ENCODE measurements around the gene FAM13B.
"Not testable (repeated sequence)": the region's sequence is repeated elsewhere in the genome, so short reads cannot be mapped to it uniquely, and the experiment has no call there.

The FAM13B gene

GRCh38 chr5:137975208-137975607 lies 57.7 kb downstream of the FAM13B start:
- WGBS (ENCODE audit: insufficient coverage, insufficient read length): 100% methylated on average over 2 of the region's 3 CpGs
- Histone ChIP-seq H3K27me3 (ENCODE audit: control insufficient read depth, insufficient read depth, low read length) (no peaks in the 10 kb centered on the region), H3K4me3 (ENCODE audit: low read length) (no peak overlapping the region), H3K36me3 (ENCODE audit: control insufficient read depth, insufficient read depth, low read length) (no peaks in the 10 kb centered on the region; the same call in 1 of the 2 replicates), H3K27ac (ENCODE audit: low read length) (no peak overlapping the region), H3K9me3 (ENCODE audit: control insufficient read depth, insufficient read depth, low read length) (no peaks in the 10 kb centered on the region), H3K4me1 (ENCODE audit: control insufficient read depth, insufficient read depth, low read length) (no peaks in the 10 kb centered on the region)
- no peak for DNase-seq (ENCODE audit: low read depth, low spot score)

- not testable (repeated sequence) for H3K27ac ChIP-seq (ENCODE audit: low read length); DNase-seq (ENCODE audit: low read depth, low spot score); H3K4me3 ChIP-seq (ENCODE audit: low read length); H3K4me1 ChIP-seq (ENCODE audit: control insufficient read depth, insufficient read depth, low read length); H3K27me3 ChIP-seq (ENCODE audit: control insufficient read depth, insufficient read depth, low read length); H3K9me3 ChIP-seq (ENCODE audit: control insufficient read depth, insufficient read depth, low read length); H3K36me3 ChIP-seq (ENCODE audit: control insufficient read depth, insufficient read depth, low read length)
- WGBS (ENCODE audit: insufficient coverage, insufficient read length): no CpG with 5 or more reads among the region's 4 CpGs
Measured at GRCh38 chr5:137970384-137970783, 62.5 kb downstream of the FAM13B start.

- WGBS (ENCODE audit: insufficient coverage, insufficient read length): no CpG with 5 or more reads among the region's 3 CpGs
- Histone ChIP-seq H3K4me1 (ENCODE audit: control insufficient read depth, insufficient read depth, low read length) (no peaks in the 10 kb centered on the region), H3K27ac (ENCODE audit: low read length) (no peak overlapping the region), H3K9me3 (ENCODE audit: control insufficient read depth, insufficient read depth, low read length) (no peaks in the 10 kb centered on the region), H3K27me3 (ENCODE audit: control insufficient read depth, insufficient read depth, low read length) (no peaks in the 10 kb centered on the region; the same call in 1 of the 2 replicates), H3K36me3 (ENCODE audit: control insufficient read depth, insufficient read depth, low read length) (peaks cover 3% of the 10 kb centered on the region; the same call in 1 of the 2 replicates), H3K4me3 (ENCODE audit: low read length) (no peak overlapping the region)
- no peak for DNase-seq (ENCODE audit: low read depth, low spot score)
Measured at GRCh38 chr5:137960819-137961218, 72.1 kb downstream of the FAM13B start.

- DNase-seq (ENCODE audit: low read depth, low spot score): no peak
- H3K27me3 ChIP-seq (ENCODE audit: control insufficient read depth, insufficient read depth, low read length): no peaks in the 10 kb centered on the region; the same call in 1 of the 2 replicates
- no CpG with 5 or more reads among the region's 2 CpGs for WGBS (ENCODE audit: insufficient coverage, insufficient read length)
- H3K27ac ChIP-seq (ENCODE audit: low read length): no peak overlapping the region
- H3K36me3 ChIP-seq (ENCODE audit: control insufficient read depth, insufficient read depth, low read length): peaks cover 3% of the 10 kb centered on the region; the same call in 1 of the 2 replicates
- H3K9me3 ChIP-seq (ENCODE audit: control insufficient read depth, insufficient read depth, low read length): no peaks in the 10 kb centered on the region
- no peak overlapping the region for H3K4me3 ChIP-seq (ENCODE audit: low read length)
- H3K4me1 ChIP-seq (ENCODE audit: control insufficient read depth, insufficient read depth, low read length): no peaks in the 10 kb centered on the region
Measured at GRCh38 chr5:137960141-137960540, 72.7 kb downstream of the FAM13B start.

- no peak for DNase-seq (ENCODE audit: low read depth, low spot score)
- Histone ChIP-seq H3K9me3 (ENCODE audit: control insufficient read depth, insufficient read depth, low read length) (no peaks in the 10 kb centered on the region), H3K27ac (ENCODE audit: low read length) (no peak overlapping the region), H3K27me3 (ENCODE audit: control insufficient read depth, insufficient read depth, low read length) (no peaks in the 10 kb centered on the region; the same call in 1 of the 2 replicates), H3K36me3 (ENCODE audit: control insufficient read depth, insufficient read depth, low read length) (peaks cover 3% of the 10 kb centered on the region; the same call in 1 of the 2 replicates), H3K4me1 (ENCODE audit: control insufficient read depth, insufficient read depth, low read length) (no peaks in the 10 kb centered on the region), H3K4me3 (ENCODE audit: low read length) (no peak overlapping the region)
- no CpG with 5 or more reads among the region's 4 CpGs for WGBS (ENCODE audit: insufficient coverage, insufficient read length)
Measured at GRCh38 chr5:137959488-137959887, 73.4 kb downstream of the FAM13B start.

- Histone ChIP-seq H3K9me3 (ENCODE audit: control insufficient read depth, insufficient read depth, low read length) (no peaks in the 10 kb centered on the region), H3K4me3 (ENCODE audit: low read length) (no peak overlapping the region), H3K4me1 (ENCODE audit: control insufficient read depth, insufficient read depth, low read length) (no peaks in the 10 kb centered on the region), H3K27me3 (ENCODE audit: control insufficient read depth, insufficient read depth, low read length) (no peaks in the 10 kb centered on the region), H3K36me3 (ENCODE audit: control insufficient read depth, insufficient read depth, low read length) (no peaks in the 10 kb centered on the region; the same call in 1 of the 2 replicates), H3K27ac (ENCODE audit: low read length) (no peak overlapping the region)
- no CpG with 5 or more reads among the region's 1 CpG for WGBS (ENCODE audit: insufficient coverage, insufficient read length)
- DNase-seq (ENCODE audit: low read depth, low spot score): no peak
Measured at GRCh38 chr5:137957948-137958347, 74.9 kb downstream of the FAM13B start.

- Histone ChIP-seq H3K4me1 (ENCODE audit: control insufficient read depth, insufficient read depth, low read length) (no peaks in the 10 kb centered on the region), H3K36me3 (ENCODE audit: control insufficient read depth, insufficient read depth, low read length) (no peaks in the 10 kb centered on the region; the same call in 1 of the 2 replicates), H3K27me3 (ENCODE audit: control insufficient read depth, insufficient read depth, low read length) (no peaks in the 10 kb centered on the region), H3K4me3 (ENCODE audit: low read length) (no peak overlapping the region), H3K9me3 (ENCODE audit: control insufficient read depth, insufficient read depth, low read length) (no peaks in the 10 kb centered on the region), H3K27ac (ENCODE audit: low read length) (no peak overlapping the region)
- WGBS (ENCODE audit: insufficient coverage, insufficient read length): no CpG with 5 or more reads among the region's 9 CpGs
- DNase-seq (ENCODE audit: low read depth, low spot score): no peak
Measured at GRCh38 chr5:137954131-137954879, 78.6 kb downstream of the FAM13B start.

- Histone ChIP-seq H3K27me3 (ENCODE audit: control insufficient read depth, insufficient read depth, low read length) (no peaks in the 10 kb centered on the region), H3K4me1 (ENCODE audit: control insufficient read depth, insufficient read depth, low read length) (no peaks in the 10 kb centered on the region), H3K27ac (ENCODE audit: low read length) (no peak overlapping the region), H3K36me3 (ENCODE audit: control insufficient read depth, insufficient read depth, low read length) (peaks cover 5% of the 10 kb centered on the region; the same call in 1 of the 2 replicates), H3K9me3 (ENCODE audit: control insufficient read depth, insufficient read depth, low read length) (no peaks in the 10 kb centered on the region), H3K4me3 (ENCODE audit: low read length) (no peak overlapping the region)
- DNase-seq (ENCODE audit: low read depth, low spot score): no peak
- WGBS (ENCODE audit: insufficient coverage, insufficient read length): 100% methylated on average over 1 of the region's 1 CpG
Measured at GRCh38 chr5:137945825-137946224, 87.1 kb downstream of the FAM13B start.

- not testable (repeated sequence) for H3K9me3 ChIP-seq (ENCODE audit: control insufficient read depth, insufficient read depth, low read length); H3K4me3 ChIP-seq (ENCODE audit: low read length); H3K4me1 ChIP-seq (ENCODE audit: control insufficient read depth, insufficient read depth, low read length); H3K27me3 ChIP-seq (ENCODE audit: control insufficient read depth, insufficient read depth, low read length); H3K36me3 ChIP-seq (ENCODE audit: control insufficient read depth, insufficient read depth, low read length); DNase-seq (ENCODE audit: low read depth, low spot score); H3K27ac ChIP-seq (ENCODE audit: low read length)
- no CpG with 5 or more reads among the region's 4 CpGs for WGBS (ENCODE audit: insufficient coverage, insufficient read length)
Measured at GRCh38 chr5:137944280-137944679, 88.6 kb downstream of the FAM13B start.

- H3K27ac ChIP-seq (ENCODE audit: low read length): no peak overlapping the region
- H3K36me3 ChIP-seq (ENCODE audit: control insufficient read depth, insufficient read depth, low read length): peaks cover 5% of the 10 kb centered on the region; the same call in 1 of the 2 replicates
- no peaks in the 10 kb centered on the region for H3K4me1 ChIP-seq (ENCODE audit: control insufficient read depth, insufficient read depth, low read length)
- no peaks in the 10 kb centered on the region for H3K9me3 ChIP-seq (ENCODE audit: control insufficient read depth, insufficient read depth, low read length)
- no CpG with 5 or more reads among the region's 7 CpGs for whole genome bisulfite sequencing (ENCODE audit: insufficient coverage, insufficient read length)
- DNase-seq (ENCODE audit: low read depth, low spot score): no peak
- no peaks in the 10 kb centered on the region for H3K27me3 ChIP-seq (ENCODE audit: control insufficient read depth, insufficient read depth, low read length)
- H3K4me3 ChIP-seq (ENCODE audit: low read length): no peak overlapping the region
Measured at GRCh38 chr5:137939331-137939730, 93.5 kb downstream of the FAM13B start.

- Histone ChIP-seq H3K4me3 (ENCODE audit: low read length) (no peak overlapping the region), H3K27me3 (ENCODE audit: control insufficient read depth, insufficient read depth, low read length) (no peaks in the 10 kb centered on the region), H3K36me3 (ENCODE audit: control insufficient read depth, insufficient read depth, low read length) (peaks cover 5% of the 10 kb centered on the region; the same call in 1 of the 2 replicates), H3K27ac (ENCODE audit: low read length) (no peak overlapping the region), H3K4me1 (ENCODE audit: control insufficient read depth, insufficient read depth, low read length) (no peaks in the 10 kb centered on the region), H3K9me3 (ENCODE audit: control insufficient read depth, insufficient read depth, low read length) (no peaks in the 10 kb centered on the region)
- no peak for DNase-seq (ENCODE audit: low read depth, low spot score)
- no CpG with 5 or more reads among the region's 1 CpG for WGBS (ENCODE audit: insufficient coverage, insufficient read length)
Measured at GRCh38 chr5:137938751-137939143, 94.1 kb downstream of the FAM13B start.

All from iPS DF 6.9 (cell line).